ENCODE data around the gene OLAH.
"Not testable (repeated sequence)": the region's sequence is repeated elsewhere in the genome, so short reads cannot be mapped to it uniquely, and the experiment has no call there.

Gene OLAH

GRCh38 chr10:15024017-15025004 lies 19.4 kb upstream of the OLAH start:
- H3K56ac ChIP-seq (ENCODE audit: low read length); H3K27ac ChIP-seq (ENCODE audit: low read depth, low read length); H3K36me3 ChIP-seq (ENCODE audit: control insufficient read depth, insufficient read depth, low read length); H3K9ac ChIP-seq (ENCODE audit: low read length); H4K8ac ChIP-seq (ENCODE audit: low read depth, low read length); H3K4me2 ChIP-seq (ENCODE audit: low read length); H2BK15ac ChIP-seq (replicated peaks; ENCODE audit: low read depth); H3K23ac ChIP-seq (ENCODE audit: low read length); H2AK5ac ChIP-seq (ENCODE audit: low read length); H3K18ac ChIP-seq (ENCODE audit: low read length); H3K4me1 ChIP-seq (ENCODE audit: control insufficient read depth, low read depth, low read length); H4K5ac ChIP-seq (ENCODE audit: low read length); H2BK120ac ChIP-seq (ENCODE audit: low read depth, low read length); DNase-seq; H2BK5ac ChIP-seq (ENCODE audit: low read length); H3K79me1 ChIP-seq (ENCODE audit: low read length); H3K79me2 ChIP-seq (ENCODE audit: control insufficient read depth, insufficient read depth, low read length); H3K4me3 ChIP-seq (ENCODE audit: low read length); H3K4ac ChIP-seq (ENCODE audit: low read depth, low read length); H3K27me3 ChIP-seq (ENCODE audit: insufficient read depth, low read length, poor library complexity): not testable (repeated sequence)
- WGBS (ENCODE audit: extremely low coverage, insufficient coverage, low lambda C conversion rate), result no CpG with 5 or more reads among the region's 17 CpGs

- H3K79me2 ChIP-seq (ENCODE audit: control insufficient read depth, insufficient read depth, low read length); H2BK120ac ChIP-seq (ENCODE audit: low read depth, low read length); H2BK5ac ChIP-seq (ENCODE audit: low read length); H3K36me3 ChIP-seq (ENCODE audit: control insufficient read depth, insufficient read depth, low read length); H3K23ac ChIP-seq (ENCODE audit: low read length); H3K4ac ChIP-seq (ENCODE audit: low read depth, low read length); H3K27ac ChIP-seq (ENCODE audit: low read depth, low read length); H4K5ac ChIP-seq (ENCODE audit: low read length); H3K9ac ChIP-seq (ENCODE audit: low read length); H2BK15ac ChIP-seq (replicated peaks; ENCODE audit: low read depth); H3K18ac ChIP-seq (ENCODE audit: low read length); H4K8ac ChIP-seq (ENCODE audit: low read depth, low read length); H3K56ac ChIP-seq (ENCODE audit: low read length); DNase-seq; H3K4me3 ChIP-seq (ENCODE audit: low read length); H3K4me1 ChIP-seq (ENCODE audit: control insufficient read depth, low read depth, low read length); H2AK5ac ChIP-seq (ENCODE audit: low read length); H3K79me1 ChIP-seq (ENCODE audit: low read length); H3K27me3 ChIP-seq (ENCODE audit: insufficient read depth, low read length, poor library complexity); H3K4me2 ChIP-seq (ENCODE audit: low read length): not testable (repeated sequence)
- no CpG with 5 or more reads among the region's 6 CpGs for WGBS (ENCODE audit: extremely low coverage, insufficient coverage, low lambda C conversion rate)
These were observed 18.7 kb upstream of the OLAH start for GRCh38 chr10:15025040-15025439.

- Histone ChIP-seq H3K4me3 (ENCODE audit: low read length) (no peak overlapping the region), H3K4me1 (ENCODE audit: control insufficient read depth, low read depth, low read length) (no peaks in the 10 kb centered on the region), H2BK120ac (ENCODE audit: low read depth, low read length) (no peak overlapping the region), H3K27me3 (ENCODE audit: insufficient read depth, low read length, poor library complexity) (no peaks in the 10 kb centered on the region), H3K79me2 (ENCODE audit: control insufficient read depth, insufficient read depth, low read length) (no peaks in the 10 kb centered on the region), H2BK15ac (replicated peaks; ENCODE audit: low read depth) (no peak overlapping the region), H3K23ac (ENCODE audit: low read length) (no peak overlapping the region), H3K79me1 (ENCODE audit: low read length) (no peaks in the 10 kb centered on the region), H3K4ac (ENCODE audit: low read depth, low read length) (no peak overlapping the region), H4K5ac (ENCODE audit: low read length) (no peak overlapping the region), H2AK5ac (ENCODE audit: low read length) (no peak overlapping the region), H3K4me2 (ENCODE audit: low read length) (no peak overlapping the region), H3K27ac (ENCODE audit: low read depth, low read length) (no peak overlapping the region), H3K56ac (ENCODE audit: low read length) (no peak overlapping the region), H4K8ac (ENCODE audit: low read depth, low read length) (no peak overlapping the region), H2BK5ac (ENCODE audit: low read length) (no peak overlapping the region), H3K9ac (ENCODE audit: low read length) (no peak overlapping the region), H3K36me3 (ENCODE audit: control insufficient read depth, insufficient read depth, low read length) (no peaks in the 10 kb centered on the region), H3K18ac (ENCODE audit: low read length) (no peak overlapping the region)
- WGBS (ENCODE audit: extremely low coverage, insufficient coverage, low lambda C conversion rate), result no CpG with 5 or more reads among the region's 3 CpGs
- DNase-seq, result peak; percentile 14
These were observed 16.0 kb upstream of the OLAH start for GRCh38 chr10:15027741-15028140.

- no peaks in the 10 kb centered on the region for H3K36me3 ChIP-seq (ENCODE audit: control insufficient read depth, insufficient read depth, low read length)
- no CpG with 5 or more reads among the region's 18 CpGs for WGBS (ENCODE audit: extremely low coverage, insufficient coverage, low lambda C conversion rate)
- H3K56ac ChIP-seq (ENCODE audit: low read length), result no peak overlapping the region
- H2BK15ac ChIP-seq (replicated peaks; ENCODE audit: low read depth), result no peak overlapping the region
- no peak overlapping the region for H3K4ac ChIP-seq (ENCODE audit: low read depth, low read length)
- H3K23ac ChIP-seq (ENCODE audit: low read length), result no peak overlapping the region
- no peak overlapping the region for H3K4me3 ChIP-seq (ENCODE audit: low read length)
- no peaks in the 10 kb centered on the region for H3K27me3 ChIP-seq (ENCODE audit: insufficient read depth, low read length, poor library complexity)
- DNase-seq, result peak; percentile 54
- no peak overlapping the region for H2AK5ac ChIP-seq (ENCODE audit: low read length)
- H3K27ac ChIP-seq (ENCODE audit: low read depth, low read length), result no peak overlapping the region
- no peak overlapping the region for H3K18ac ChIP-seq (ENCODE audit: low read length)
- no peak overlapping the region for H4K5ac ChIP-seq (ENCODE audit: low read length)
- H3K79me2 ChIP-seq (ENCODE audit: control insufficient read depth, insufficient read depth, low read length), result no peaks in the 10 kb centered on the region
- H3K4me1 ChIP-seq (ENCODE audit: control insufficient read depth, low read depth, low read length), result no peaks in the 10 kb centered on the region
- H2BK5ac ChIP-seq (ENCODE audit: low read length), result no peak overlapping the region
- no peaks in the 10 kb centered on the region for H3K79me1 ChIP-seq (ENCODE audit: low read length)
- H3K9ac ChIP-seq (ENCODE audit: low read length), result no peak overlapping the region
- H2BK120ac ChIP-seq (ENCODE audit: low read depth, low read length), result no peak overlapping the region
- H4K8ac ChIP-seq (ENCODE audit: low read depth, low read length), result no peak overlapping the region
- no peak overlapping the region for H3K4me2 ChIP-seq (ENCODE audit: low read length)
These were observed 8.1 kb upstream of the OLAH start for GRCh38 chr10:15035385-15036301.

GRCh38 chr10:15037691-15038090 lies 6.1 kb upstream of the OLAH start:
- no peak overlapping the region for H2BK120ac ChIP-seq (ENCODE audit: low read depth, low read length)
- no peak overlapping the region for H3K27ac ChIP-seq (ENCODE audit: low read depth, low read length)
- H3K79me2 ChIP-seq (ENCODE audit: control insufficient read depth, insufficient read depth, low read length), result no peaks in the 10 kb centered on the region
- WGBS (ENCODE audit: extremely low coverage, insufficient coverage, low lambda C conversion rate), result no CpG with 5 or more reads among the region's 4 CpGs
- H2BK5ac ChIP-seq (ENCODE audit: low read length), result no peak overlapping the region
- H3K79me1 ChIP-seq (ENCODE audit: low read length), result no peaks in the 10 kb centered on the region
- H3K18ac ChIP-seq (ENCODE audit: low read length), result no peak overlapping the region
- no peaks in the 10 kb centered on the region for H3K27me3 ChIP-seq (ENCODE audit: insufficient read depth, low read length, poor library complexity)
- no peak overlapping the region for H3K4ac ChIP-seq (ENCODE audit: low read depth, low read length)
- H3K4me3 ChIP-seq (ENCODE audit: low read length), result no peak overlapping the region
- no peaks in the 10 kb centered on the region for H3K36me3 ChIP-seq (ENCODE audit: control insufficient read depth, insufficient read depth, low read length)
- DNase-seq, result no peak
- no peak overlapping the region for H4K8ac ChIP-seq (ENCODE audit: low read depth, low read length)
- no peak overlapping the region for H4K5ac ChIP-seq (ENCODE audit: low read length)
- H3K23ac ChIP-seq (ENCODE audit: low read length), result no peak overlapping the region
- H3K4me1 ChIP-seq (ENCODE audit: control insufficient read depth, low read depth, low read length), result no peaks in the 10 kb centered on the region
- H2AK5ac ChIP-seq (ENCODE audit: low read length), result no peak overlapping the region
- no peak overlapping the region for H2BK15ac ChIP-seq (replicated peaks; ENCODE audit: low read depth)
- no peak overlapping the region for H3K56ac ChIP-seq (ENCODE audit: low read length)
- no peak overlapping the region for H3K4me2 ChIP-seq (ENCODE audit: low read length)
- H3K9ac ChIP-seq (ENCODE audit: low read length), result no peak overlapping the region
